HG03521 (cell line): ENCODE results near the gene STK32C.
"Not testable (repeated sequence)": the region's sequence is repeated elsewhere in the genome, so short reads cannot be mapped to it uniquely, and the experiment has no call there.

Experiments
- ATAC-seq: cut with Tn5 transposase; IDR thresholded peaks from one replicate; pipeline ENCODE4 v1.9.1; 2021; ENCODE audit warnings: mild to moderate bottlenecking, moderate library complexity; ENCODE audit not compliant: unreplicated experiment

The STK32C gene

DNA sequence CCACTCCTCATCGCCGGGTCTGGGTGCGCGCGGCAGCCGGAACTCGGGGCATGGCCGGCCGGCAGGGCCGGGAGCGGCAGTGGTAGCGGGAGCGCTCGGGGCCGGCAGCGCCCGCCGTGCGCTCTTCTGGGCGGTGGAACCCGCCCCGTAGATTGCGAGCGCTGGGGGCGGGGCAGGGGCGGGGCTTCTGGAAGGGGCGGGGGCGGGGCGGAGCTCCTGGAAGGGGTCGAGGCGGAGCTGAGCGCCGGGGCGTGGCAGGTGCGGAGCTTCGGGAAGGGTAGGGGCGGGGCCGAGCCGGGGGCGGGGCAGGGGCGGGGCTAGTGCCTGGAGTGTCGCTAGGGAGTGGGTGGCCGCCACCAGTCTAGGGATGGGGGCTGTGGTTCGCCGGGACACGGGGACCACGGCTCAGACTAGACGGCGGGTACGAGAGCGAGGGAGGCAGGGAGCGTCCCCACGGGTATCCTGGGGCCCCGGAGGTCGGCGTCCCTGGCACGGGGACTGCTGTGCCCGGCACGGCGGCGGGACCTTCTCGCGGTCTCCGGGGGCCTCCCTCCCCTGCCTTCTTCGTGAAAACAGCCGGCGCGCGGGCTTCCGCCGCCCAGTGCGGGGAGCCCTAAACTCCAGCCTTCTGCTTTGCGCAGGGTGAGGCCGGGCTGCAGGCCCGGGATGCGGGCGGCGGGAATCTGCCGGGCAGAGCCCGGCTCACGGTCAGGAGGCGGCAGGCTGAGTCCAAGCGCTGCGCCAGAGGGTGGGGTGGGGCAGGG, at the start of gene STK32C:
TSS of gene STK32C (minus strand) at position 128 of the 764 bp plus-strand sequence. CDS start at position 11, 117 bp downstream.
- ATAC-seq: peak; percentile 67

DNA sequence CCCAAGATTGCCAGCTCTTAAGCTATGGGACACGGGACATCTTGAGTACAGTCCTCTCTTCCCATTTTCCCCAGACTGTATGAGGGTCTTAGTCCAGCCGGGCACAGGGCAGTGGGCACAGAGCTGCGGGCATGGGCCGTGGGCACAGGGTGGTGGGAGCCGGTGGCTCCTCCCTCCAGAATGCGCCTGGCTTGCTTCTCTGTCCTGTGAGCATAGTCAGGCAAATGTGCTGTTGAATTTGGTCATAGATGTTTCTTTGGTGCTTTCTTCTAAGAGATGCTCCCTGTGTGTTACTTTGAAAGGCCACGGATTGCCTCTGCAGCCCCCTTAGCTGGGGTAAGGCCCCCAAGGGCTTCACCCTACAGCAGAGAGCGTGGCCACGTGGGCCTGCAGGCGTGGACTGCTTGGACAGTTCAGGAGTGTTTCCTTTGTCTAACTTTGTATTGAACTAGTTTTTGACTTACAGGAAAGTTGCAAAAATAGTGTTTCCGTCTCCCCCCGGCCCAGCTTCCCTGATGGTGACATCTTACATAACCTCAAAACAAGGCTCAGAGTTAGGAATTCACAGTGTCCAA, 49.0 kb upstream of the STK32C start:
- no peak for ATAC-seq

DNA sequence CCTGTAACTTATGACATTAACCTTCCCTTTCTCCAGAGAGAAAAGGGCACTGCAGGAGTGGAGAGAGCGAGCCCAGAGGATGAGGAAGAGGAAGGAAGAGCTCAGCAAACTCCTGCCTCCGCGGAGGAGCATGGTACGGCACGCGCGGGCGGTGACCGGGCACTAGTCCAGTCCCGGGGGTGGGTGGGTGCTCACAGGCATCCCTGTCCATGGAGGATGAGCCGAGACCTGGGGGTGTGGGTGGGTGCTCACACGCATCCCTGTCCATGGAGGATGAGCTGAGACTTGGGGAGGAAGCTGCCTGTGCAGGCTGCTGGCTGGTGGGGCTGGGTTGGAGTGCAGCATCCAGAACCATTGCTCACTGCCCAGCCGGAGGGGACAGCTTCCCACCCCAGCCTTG, 48.0 kb upstream of the STK32C start:
- ATAC-seq: no peak

DNA sequence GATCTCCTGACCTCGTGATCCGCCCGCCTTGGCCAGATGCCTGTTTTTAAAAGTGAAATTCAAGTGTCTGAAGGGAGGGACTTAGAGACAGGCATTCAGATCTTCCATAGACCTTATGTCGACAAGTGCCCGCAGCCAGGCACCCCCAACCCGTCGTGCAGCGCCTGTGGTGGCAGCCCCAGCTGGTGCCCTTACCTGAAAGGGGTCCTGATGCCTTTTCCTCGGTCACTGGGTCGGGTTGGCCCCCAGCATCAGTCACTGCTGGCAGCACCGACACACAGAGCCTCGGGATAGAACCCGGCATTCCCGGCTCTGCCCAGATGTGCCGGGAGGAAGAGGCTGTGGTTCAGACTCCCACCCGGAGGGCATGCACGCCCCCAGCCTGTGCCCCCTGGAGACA, 47.5 kb upstream of the STK32C start:
- ATAC-seq: no peak

DNA sequence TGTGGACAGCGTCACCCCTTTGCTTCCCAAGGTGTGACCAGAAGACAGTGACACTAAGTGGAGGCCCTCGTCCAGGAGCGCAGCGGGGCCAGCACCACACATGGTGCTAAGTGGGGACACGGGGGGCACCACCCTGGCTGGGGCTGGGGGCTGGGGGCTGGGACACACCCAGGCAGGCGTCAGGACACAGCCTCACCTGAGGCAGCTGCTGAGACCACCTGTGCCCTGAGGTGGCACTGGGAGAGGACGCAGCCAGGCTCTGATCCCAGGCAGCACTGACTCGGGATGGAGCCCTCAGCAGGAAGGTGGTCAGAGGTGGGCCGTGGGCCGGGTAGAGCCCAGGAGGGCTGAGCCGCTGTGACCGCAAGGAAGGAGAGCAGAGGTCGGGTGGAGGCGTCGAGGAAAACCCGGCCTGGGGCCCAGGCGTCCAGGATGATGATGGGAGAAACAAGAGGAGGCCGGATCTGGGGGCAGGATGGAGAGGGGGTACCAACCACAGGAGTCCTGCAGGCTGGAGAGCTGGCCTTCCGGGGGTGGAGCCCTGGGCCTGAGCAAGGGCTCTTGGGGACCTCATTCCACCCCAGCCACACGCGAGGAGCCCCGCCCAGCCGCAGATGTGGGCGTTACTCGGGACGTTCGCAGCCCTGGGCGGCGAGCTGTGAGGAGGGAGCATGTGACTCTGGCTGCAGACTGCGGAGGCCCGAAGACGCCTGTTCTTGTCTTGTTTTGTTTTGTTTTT, 46.8 kb upstream of the STK32C start:
- ATAC-seq: no peak

DNA sequence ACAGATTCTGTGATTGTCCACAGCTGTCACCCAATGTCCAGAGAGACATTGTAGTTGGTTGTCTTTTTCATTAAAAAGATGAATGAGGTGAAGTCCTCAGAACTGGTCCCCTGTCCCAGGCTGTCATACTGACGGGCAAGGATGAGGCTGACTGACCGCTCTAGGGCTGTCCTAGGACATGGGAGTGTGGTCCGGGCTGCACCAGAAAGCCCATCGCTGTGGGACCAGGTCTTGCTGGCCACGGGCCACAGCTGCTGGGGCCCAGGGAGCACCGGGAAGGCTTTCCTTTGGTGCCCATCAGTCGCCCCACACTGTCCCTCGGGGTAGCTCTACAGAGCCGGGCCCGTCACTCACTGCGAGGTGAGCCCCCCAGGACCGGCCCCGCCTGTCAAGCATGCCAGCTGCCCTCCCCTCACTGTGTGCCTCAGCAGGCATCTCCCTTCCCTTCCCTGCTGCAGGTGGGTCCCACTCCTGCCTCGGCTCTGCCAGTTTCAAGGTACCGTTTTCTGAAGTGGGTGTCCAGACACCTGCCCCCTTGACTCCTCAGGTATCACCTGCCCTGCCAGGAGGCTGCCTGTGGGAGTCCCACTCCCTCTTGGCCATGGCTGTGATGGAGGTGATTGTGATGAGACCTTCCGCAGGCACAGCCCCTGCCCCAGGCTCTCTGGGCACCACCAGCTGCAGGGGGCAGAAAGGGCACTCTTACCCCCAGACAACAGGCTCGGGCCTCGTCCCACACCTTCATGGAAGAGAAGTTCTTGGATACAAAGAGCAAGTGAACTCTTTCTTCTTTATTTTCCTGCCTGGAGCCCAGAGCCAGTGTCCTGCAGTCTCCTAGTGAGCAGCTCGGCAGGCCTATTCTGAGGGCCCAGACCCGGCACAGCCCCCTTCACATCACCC, 46.0 kb upstream of the STK32C start:
- ATAC-seq: no peak

DNA sequence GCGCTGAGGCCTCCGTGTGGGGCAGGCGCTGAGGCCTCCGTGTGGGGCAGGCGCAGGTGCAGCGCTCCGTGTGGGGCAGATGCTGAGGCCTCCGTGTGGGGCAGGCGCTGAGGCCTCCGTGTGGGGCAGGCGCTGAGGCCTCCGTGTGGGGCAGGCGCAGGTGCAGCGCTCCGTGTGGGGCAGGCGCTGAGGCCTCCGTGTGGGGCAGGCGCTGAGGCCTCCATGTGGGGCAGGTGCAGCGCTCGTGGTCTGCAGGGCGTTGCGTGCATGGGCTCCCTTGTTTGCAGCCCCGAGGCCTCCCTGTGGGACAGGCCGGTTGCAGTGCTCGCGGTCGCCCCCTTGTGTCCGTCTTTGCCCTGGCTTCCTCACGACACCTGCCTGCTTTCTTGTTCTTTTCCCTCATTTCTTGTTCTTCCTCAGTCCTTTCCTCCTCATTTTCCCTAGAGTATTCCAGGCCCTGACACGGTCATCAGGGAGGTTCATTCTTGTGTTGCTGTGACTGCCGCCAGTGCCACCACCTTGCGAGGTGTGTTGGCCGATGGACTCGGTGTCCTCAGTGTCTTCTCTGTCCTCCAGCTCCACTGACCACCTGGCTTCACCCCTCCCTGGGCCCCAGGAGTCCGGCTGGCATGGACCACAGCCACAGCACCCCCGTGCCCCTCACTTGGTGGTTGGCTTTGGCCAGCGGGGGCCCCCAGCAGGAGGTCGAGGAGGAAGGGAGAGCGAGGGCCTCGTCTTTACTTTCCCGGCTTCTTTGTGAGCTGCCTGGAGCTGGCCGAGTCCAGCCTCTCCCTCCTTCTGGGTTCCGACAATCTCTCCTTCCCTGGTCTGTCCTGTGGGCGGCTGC, 44.9 kb upstream of the STK32C start:
- not testable (repeated sequence) for ATAC-seq

DNA sequence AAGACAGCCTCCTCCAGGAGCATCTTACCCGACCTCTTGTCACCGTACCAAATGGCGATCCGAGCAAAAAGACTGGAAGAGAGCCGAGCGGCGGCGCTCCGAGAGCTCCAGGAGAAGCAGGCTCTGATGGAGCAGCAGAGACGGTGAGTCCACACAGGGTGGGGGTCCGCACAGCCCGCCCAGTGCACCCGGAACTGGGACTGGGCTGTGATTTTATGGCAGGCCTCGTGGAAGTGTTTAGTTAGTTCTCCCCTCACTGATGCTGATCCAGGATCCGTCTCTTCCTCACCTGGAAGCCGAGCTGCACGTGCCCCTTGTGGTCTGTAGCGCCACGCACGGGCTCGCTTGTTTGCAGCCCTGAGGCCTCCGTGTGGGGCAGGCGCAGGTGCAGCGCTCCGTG, 43.9 kb upstream of the STK32C start:
- no peak for ATAC-seq

DNA sequence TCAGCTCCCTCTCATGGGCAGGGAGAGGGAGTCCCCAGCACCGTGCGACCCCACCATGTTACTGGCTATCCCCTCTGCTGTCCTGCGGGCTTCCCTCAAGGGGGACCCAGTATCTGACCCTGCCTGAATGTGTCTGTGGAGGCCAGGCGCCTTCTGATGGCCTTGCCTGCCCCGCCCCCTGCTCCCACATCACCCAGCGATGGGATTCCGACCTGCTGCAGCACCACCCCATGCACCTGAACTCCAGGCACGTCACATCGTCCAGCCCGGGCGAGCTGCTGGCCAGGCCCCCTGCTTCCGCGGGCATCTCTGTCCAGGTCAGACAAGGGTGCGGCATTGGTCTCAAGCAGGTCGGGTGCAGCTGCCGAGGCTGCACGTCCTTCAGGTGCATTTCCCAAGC, 43.2 kb upstream of the STK32C start:
- no peak for ATAC-seq

DNA sequence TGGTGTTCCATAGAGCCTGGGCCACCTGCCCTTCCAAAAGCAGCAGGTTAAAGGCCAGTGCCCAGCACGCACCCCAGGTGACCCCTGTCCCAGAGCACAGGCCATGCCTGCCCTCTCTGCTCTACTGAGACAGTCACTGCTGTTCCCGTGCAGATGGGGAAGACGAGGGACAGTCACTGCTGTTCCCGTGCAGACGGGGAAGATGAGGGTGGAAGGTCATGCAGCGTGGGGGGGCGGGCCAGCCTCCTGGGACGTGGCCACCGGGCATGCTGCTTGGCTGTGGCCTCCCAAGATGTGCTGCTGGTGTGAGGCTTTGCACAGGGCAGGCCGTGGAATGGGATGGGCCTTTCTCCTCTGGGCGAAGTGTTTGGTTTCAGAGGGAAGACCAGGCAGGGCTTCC, 42.6 kb upstream of the STK32C start:
- no peak for ATAC-seq

DNA sequence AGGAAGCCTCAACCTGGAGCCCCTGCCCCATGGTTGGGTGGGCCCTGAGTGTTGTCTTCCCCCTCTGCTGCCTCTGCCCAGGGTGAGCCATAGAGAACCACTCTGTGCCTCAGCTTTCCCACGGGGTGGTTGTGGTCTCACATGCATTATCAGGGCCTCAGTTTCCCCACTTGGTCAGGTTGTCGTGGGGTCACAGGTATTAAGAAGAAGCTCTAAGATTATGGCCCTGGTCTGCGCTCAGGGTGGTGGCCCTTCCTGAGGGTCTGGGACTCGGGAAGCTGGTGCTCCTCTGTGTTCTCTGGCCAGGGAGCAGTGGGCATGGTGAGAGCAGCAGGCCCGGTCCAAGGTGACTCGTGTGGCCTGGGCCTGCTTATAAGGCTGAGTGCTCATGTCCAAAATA, 42.0 kb upstream of the STK32C start:
- ATAC-seq: no peak

DNA sequence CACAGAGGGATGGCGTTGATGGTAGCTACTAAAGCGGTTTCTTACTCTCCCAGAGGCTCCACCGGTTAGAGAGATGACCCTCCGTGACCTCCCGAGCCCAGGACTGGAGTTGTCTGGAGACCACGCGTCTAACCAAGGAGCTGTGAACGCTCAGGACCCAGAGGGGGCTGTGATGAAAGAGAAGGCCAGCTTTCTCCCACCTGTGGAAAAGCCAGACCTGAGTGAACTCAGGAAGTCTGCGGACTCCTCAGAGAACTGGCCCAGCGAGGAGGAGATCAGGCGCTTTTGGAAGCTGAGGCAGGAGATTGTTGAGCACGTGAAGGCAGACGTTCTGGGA, 40.1 kb upstream of the STK32C start:
- ATAC-seq: no peak

DNA sequence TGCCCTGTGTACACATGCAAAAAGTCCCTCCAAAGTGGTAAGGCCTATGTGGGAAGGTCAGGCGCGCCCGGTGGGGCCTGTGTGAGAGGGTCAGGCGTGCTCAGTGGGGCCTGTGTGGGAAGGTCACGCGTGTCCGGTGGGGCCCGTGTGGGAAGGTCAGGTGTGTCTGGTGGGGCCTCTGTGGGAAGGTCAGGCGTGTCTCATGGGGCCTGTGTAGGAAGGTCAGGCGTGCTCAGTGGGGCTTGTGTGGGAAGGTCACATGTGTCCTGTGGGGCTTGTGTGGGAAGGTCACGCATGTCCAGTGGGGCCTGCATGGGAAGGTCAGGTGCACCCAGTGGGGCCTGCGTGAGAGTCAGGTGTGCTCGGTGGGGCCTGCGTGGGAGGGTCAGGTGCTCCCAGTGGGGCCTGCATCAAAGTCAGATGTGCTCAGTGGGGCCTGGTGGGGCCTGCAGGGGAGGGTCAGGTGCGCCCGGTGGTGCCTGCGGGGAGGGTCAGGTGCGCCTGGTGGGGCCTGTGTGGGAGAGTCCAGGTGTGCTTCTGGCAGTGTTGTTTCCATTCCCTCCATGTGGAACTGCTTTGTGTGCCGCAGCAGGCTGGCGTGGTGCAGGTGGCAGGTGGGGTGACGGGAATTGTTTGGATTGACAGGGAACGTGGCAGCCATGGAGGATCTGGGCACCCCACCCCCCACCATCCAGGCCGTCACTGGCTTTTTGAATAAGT, 39.6 kb upstream of the STK32C start:
- no peak for ATAC-seq

DNA sequence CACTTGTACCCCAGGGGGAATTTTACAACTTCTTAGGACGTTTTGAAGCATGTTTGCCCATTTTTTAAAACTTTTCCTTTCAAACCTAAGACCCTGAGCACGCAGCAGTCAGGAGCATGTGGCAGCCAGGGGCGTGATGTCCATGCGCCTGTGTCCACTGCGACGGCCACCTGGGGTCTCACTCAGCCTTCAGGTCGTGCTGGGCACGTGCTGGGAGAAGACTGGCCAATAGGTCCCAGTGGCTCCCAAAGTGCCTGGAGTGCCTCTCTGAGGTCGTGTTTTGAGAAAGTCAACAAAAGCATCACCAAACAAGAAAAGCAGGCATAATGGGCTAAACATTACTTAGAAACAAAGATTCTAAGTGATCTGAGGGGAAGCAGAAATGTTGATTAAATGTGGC, 39.1 kb upstream of the STK32C start:
- no peak for ATAC-seq

DNA sequence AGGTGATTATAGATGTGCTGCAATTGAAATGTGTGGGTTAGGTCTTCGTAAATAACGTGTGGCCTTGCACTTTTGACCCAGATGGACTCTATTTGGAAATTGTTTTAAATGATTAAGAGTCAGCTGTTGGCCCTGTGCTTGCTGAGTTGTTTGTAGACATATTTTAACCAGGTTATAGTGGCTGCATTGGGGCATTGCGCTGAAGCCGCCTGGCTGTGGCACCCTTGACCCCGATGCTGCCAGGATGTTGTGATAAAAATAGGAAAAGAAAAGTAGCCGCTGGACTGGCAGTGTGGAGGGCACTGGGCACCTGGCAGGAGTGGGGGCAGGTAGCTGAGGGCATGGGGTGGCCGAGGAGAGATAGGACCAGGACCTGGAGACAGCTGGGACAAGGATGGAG, 37.6 kb upstream of the STK32C start:
- no peak for ATAC-seq

DNA sequence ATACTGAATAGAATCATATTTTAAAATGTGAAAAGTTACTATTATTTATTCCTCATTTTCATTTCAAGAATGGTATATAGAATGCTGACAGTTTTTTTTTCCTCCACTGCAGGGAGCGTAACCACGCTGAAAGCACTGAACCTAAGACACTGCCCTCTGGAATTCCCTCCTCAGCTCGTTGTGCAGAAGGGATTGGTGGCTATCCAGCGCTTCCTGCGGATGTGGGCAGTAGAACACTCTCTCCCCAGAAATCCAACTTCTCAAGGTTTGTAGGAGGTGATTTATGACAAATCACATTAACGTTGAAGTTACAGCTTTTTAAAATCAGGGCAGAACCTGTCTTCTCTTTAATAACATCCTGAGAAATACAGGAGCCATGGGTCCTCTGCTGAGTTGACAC, 36.6 kb upstream of the STK32C start:
- no peak for ATAC-seq

DNA sequence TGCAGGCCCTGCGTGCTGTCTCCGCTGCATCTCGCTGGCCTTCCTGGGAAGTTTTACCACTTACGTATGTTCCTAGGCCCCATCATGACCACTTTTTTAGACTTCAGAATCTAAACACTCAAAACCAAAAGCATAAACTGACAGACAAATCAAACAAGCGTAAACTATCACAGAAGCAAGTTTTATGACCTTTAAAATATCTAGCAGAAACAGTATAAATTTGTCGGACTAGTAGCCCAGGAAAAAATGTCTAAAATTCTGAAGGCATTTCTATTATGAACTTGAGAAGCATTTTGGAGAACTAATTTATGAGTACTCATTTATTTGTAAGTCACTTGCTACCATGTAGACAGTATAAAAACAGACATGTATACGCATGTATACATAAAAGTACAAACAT, 34.8 kb upstream of the STK32C start:
- ATAC-seq: no peak

DNA sequence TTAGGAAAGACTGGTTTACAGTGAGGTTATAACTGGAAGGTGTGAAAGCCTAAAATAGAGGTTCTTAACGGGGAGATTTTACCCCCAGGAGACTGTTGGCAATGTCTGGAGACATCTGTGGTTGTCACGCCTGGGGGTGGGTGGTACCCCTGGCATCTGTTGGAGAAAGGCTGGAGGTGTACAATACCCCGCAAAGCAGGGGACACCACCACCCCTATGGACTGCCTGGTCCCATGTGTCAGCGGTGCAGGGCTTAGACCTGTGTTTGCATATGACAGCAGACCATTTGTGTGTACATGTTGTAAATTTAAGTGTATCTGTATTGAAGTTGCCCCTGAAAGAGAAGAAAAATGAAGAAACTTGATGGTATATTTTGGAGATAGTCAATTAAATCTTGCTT, 34.0 kb upstream of the STK32C start:
- ATAC-seq: no peak

DNA sequence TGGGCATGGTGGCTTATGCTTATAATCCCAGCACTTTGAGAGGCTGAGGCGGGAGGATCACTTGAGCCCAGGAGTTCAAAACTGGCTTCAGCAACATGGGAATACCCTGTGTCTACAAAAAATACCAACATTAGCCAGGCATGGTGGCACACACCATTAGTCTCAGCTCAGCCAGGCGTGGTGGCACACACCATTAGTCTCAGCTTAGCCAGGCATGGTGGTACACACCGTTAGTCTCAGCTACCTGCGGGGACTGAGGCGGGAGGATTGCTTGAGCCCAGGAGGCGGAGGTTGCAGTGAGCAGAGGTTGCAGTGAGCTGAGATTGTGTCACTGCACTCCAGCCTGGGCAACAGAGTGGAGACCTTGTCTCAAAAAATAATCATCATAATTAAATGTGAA, 33.3 kb upstream of the STK32C start:
- no peak for ATAC-seq

DNA sequence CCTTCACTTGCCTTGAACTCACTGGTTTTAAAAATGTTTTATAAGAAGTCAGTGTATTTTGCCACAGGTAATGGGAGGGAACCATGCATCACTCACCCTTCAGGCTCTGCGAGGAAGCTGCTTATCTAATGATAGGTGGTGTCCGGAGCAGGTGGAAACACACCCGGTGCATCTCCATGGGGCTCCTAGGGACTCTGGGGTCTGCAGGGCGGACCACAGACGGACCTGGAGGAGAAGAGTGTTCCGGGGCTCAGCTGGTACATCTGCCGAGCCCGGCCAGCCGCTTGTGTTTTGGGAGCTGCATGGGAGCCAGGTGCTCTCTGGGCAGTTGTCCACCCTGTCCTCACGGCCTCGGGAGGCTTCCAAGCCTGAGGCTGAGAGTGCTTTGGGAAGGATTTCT, 31.5 kb upstream of the STK32C start:
- no peak for ATAC-seq
